Measurements from ENCODE around the gene LRFN5.

The LRFN5 gene

DNA sequence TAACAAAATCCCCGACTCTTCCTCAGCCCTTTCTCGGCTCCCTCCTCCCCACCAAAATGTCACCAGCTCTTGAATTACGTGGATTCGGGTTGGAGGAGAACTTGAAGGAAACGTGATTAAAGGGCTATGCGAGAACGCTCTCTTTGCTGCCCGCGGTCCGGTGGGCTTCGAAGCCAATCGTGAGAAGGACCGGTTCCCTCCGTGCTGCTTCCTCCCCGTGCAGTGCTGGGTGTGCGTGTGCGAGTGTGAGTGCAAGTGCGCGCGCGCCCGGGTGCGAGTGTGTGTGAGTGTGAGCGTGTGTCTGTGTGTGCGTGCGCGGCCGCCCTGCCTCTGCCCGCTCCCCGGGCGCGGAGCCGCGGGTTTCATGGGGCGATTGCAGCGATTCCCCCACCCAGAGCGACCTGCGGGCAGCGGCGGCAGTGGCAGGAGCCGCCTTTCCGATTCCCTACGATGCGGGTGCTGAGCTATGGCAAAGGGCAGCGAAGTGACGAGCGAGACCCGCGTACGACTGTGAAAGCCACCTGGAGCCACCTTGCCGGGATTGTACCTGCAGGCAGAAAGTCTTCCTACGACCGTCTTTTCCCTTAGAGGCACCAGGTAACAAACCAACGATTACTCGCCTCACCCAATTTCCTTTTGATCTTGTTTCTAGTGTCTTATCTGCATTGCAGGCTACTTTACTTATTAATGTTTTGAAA lies 1.4 kb downstream of the LRFN5 start:
- H3K27me3 ChIP-seq = peaks cover 61% of the 10 kb centered on the region

GRCh38 chr14:41608681-41609390 lies 2.2 kb downstream of the LRFN5 start:
- H3K36me3 ChIP-seq = no peaks in the 10 kb centered on the region
- TF ChIP-seq, protein P1, sequence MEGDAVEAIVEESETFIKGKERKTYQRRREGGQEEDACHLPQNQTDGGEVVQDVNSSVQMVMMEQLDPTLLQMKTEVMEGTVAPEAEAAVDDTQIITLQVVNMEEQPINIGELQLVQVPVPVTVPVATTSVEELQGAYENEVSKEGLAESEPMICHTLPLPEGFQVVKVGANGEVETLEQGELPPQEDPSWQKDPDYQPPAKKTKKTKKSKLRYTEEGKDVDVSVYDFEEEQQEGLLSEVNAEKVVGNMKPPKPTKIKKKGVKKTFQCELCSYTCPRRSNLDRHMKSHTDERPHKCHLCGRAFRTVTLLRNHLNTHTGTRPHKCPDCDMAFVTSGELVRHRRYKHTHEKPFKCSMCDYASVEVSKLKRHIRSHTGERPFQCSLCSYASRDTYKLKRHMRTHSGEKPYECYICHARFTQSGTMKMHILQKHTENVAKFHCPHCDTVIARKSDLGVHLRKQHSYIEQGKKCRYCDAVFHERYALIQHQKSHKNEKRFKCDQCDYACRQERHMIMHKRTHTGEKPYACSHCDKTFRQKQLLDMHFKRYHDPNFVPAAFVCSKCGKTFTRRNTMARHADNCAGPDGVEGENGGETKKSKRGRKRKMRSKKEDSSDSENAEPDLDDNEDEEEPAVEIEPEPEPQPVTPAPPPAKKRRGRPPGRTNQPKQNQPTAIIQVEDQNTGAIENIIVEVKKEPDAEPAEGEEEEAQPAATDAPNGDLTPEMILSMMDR (IDR thresholded peaks at IDR 0.05; ENCODE audit: low read depth, low read length) = no peak
- peaks cover 61% of the 10 kb centered on the region for H3K27me3 ChIP-seq
- no peaks in the 10 kb centered on the region; the same call in 1 of the 2 replicates for H3K9me3 ChIP-seq
- no peak for DNase-seq
- H3K4me3 ChIP-seq (ENCODE audit: low read depth, low read length) = no peak overlapping the region
- H3K4me1 ChIP-seq = no peaks in the 10 kb centered on the region

More for the DNA sequence above, 1.4 kb downstream of the LRFN5 start:
- no peak for DNase-seq
- H3K4me1 ChIP-seq = no peaks in the 10 kb centered on the region
- no peaks in the 10 kb centered on the region for H3K36me3 ChIP-seq
- H3K9me3 ChIP-seq = no peaks in the 10 kb centered on the region; the same call in 1 of the 2 replicates
- no peak overlapping the region for H3K4me3 ChIP-seq (ENCODE audit: low read depth, low read length)
- TF ChIP-seq, protein P1 (IDR thresholded peaks at IDR 0.05; ENCODE audit: low read depth, low read length) = no peak

- Histone ChIP-seq H3K4me3 (ENCODE audit: low read depth, low read length) (no peak overlapping the region), H3K9me3 (no peaks in the 10 kb centered on the region; the same call in 1 of the 2 replicates), H3K27me3 (peaks cover 56% of the 10 kb centered on the region), H3K4me1 (no peaks in the 10 kb centered on the region), H3K36me3 (no peaks in the 10 kb centered on the region)
- TF ChIP-seq, protein P1 (IDR thresholded peaks at IDR 0.05; ENCODE audit: low read depth, low read length) = no peak
- DNase-seq = peak; percentile 7
Observed at GRCh38 chr14:41609704-41610183, 3.1 kb downstream of the LRFN5 start.

DNA sequence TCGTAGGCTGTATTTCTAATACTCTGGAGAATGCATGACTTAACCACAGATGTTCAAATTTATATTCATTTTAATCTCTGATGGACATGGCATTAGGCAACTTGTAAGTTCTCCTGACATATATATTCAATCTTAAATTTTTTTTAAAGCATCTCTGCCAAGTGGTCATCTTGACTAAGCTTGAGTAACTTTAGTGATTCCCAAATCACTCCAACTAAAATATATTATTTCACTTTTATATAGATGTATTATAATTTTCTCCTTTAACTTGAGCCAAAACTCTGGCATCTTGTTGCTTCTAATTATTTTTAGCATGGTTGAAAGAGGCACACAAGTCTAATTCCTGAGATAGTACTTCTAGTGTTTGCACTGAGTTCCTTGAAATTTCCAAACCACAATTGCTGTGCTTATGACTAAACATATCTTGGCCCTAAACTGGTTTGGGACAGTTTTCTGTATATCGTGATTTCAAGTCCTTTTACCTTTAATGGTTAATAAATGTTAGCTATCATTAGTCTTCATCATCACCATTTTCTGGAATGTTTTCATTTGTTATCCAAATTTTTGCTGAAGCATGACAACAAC lies 8.4 kb downstream of the LRFN5 start:
- no peaks in the 10 kb centered on the region for H3K36me3 ChIP-seq

DNA sequence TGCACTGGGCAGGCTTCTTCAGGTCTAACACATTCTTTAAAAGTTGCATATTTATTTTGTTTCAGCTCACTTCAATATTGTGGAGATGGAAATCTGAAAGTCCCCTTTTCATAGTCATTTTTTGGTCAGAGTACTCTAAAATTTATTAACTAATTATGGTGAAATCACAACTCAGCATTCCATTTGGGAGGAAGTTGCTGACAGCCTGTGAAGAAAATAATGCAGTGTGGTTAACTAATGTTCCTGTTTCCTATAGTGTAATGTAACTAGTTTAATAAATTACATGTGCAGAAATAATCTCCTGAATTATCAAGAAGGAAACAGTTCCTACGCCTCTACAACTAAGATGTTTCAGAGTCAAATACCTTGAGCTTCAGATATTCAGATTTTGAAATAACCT lies 17.1 kb downstream of the LRFN5 start:
- DNase-seq = no peak
- H3K27me3 ChIP-seq = no peaks in the 10 kb centered on the region
- H3K4me3 ChIP-seq (ENCODE audit: low read depth, low read length) = no peak overlapping the region
- TF ChIP-seq, protein P1 (IDR thresholded peaks at IDR 0.05; ENCODE audit: low read depth, low read length) = no peak
- no peaks in the 10 kb centered on the region for H3K36me3 ChIP-seq
- no peaks in the 10 kb centered on the region for H3K4me1 ChIP-seq
- H3K9me3 ChIP-seq = no peaks in the 10 kb centered on the region

More for the DNA sequence above, 8.4 kb downstream of the LRFN5 start:
- Histone ChIP-seq H3K9me3 (no peaks in the 10 kb centered on the region; the same call in 1 of the 2 replicates), H3K4me3 (ENCODE audit: low read depth, low read length) (no peak overlapping the region), H3K4me1 (no peaks in the 10 kb centered on the region), H3K27me3 (peaks cover 2% of the 10 kb centered on the region)
- TF ChIP-seq, protein P1 (IDR thresholded peaks at IDR 0.05; ENCODE audit: low read depth, low read length) = no peak
- DNase-seq = no peak
